GM18858 (cell line): Measurements from ENCODE around the gene LIN28A.
A peak's percentile ranks its signal among the peaks of the same experiment; 100 is the strongest.
"Not testable (repeated sequence)": the region's sequence is repeated elsewhere in the genome, so short reads cannot be mapped to it uniquely, and the experiment has no call there.

Experiments used
- ATAC-seq: cut with Tn5 transposase; IDR thresholded peaks from one replicate; pipeline ENCODE4 v1.9.1; 2021; ENCODE audit not compliant: unreplicated experiment

LIN28A gene, protein sequence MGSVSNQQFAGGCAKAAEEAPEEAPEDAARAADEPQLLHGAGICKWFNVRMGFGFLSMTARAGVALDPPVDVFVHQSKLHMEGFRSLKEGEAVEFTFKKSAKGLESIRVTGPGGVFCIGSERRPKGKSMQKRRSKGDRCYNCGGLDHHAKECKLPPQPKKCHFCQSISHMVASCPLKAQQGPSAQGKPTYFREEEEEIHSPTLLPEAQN

DNA sequence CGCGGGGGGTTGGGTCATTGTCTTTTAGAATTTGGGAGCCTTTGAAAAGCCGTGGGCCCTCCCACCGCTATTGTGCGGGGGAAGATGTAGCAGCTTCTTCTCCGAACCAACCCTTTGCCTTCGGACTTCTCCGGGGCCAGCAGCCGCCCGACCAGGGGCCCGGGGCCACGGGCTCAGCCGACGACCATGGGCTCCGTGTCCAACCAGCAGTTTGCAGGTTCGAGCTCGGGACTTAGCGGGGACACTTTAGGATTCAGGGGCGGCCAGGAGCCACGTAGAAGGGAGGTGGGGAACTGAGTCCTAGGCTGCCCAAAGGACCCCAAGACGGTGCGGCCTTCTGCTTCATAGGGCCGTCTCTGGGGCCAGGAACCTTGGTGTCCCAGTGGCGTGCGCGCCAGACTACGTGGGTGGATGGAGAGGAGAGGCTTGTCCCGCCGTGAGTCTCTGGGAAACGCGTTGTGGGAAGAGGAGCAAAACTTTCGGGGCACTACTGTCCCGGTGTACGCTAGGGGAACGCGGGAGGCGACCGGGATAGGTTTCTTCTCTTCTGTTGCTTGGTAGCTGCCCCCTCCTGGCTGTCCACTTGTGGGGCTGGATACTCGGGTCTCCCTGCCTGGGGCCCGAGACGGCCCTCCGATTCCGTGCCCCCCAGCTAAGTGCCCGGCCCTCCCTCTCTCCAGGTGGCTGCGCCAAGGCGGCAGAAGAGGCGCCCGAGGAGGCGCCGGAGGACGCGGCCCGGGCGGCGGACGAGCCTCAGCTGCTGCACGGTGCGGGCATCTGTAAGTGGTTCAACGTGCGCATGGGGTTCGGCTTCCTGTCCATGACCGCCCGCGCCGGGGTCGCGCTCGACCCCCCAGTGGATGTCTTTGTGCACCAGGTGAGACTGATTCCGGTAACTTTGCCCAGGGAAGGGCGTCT is at the start of gene LIN28A:
LIN28A (plus strand) TSS at position 112 of the 918 bp plus-strand sequence; CDS start at position 187, 75 bp downstream.
- no peak for ATAC-seq

- ATAC-seq: no peak
Measured at GRCh38 chr1:26361605-26362122, 49.0 kb upstream of the LIN28A start.

DNA sequence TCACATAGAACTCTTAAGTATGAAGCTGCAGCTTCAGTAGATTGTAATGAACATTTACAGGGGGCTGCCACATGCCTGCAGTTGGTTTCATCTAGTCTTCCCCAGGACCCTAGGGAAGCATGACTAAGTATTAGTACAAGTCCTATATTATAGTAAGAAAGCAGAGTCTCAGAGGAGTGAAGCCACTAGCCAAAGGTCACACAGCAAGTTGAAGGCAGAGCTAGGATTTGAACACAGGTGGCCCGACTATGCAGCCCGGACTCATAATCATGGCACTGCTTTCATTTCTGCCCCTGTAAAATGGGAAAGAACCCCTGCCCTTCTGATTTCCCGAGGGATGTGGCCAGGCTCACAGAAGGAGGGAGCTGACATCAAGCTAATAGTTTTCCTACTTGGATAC is 48.3 kb upstream of the LIN28A start:
- no peak for ATAC-seq

DNA sequence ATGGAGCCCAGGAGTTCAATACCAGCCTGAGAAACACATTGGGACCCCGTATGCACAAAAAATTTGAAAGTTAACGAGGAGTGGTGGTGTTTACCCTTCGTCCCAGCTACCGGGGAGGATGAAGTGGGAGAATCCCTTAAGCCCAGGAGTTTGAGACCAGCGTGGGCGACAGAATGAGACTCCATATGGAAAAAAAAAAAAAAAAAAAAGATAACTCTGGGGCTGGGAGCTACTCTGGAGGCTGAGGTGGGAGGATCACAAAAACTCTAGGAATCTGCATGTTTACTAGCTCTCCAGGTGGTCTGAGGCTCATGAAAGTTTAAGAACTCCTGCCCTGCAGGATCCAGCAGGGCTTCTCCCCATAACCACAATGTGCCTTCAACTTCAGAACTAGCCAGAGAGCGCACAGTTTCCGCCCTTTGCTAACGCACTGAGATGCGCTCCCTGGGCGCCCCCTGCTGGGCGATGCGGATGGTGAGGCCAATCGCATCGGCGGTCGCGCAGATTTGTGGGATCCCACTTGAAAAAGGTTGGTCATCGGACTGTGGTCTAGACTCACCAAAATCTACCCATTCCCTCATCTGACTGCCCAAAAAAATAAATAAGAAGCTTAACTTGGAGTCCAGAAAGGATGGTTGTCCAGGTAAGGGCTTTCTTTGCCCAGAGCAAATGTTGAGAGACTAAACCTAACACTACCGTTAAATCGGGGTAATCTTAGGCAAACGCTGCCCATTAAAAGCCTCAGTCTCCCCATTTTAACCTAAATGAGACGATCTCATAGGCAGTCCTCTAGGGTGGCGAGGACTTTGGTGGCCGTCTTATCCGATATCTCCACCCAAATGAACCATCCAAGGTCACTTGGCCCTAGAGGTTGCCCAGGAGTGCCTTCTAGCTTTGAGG is 46.8 kb upstream of the LIN28A start:
- no peak for ATAC-seq

DNA sequence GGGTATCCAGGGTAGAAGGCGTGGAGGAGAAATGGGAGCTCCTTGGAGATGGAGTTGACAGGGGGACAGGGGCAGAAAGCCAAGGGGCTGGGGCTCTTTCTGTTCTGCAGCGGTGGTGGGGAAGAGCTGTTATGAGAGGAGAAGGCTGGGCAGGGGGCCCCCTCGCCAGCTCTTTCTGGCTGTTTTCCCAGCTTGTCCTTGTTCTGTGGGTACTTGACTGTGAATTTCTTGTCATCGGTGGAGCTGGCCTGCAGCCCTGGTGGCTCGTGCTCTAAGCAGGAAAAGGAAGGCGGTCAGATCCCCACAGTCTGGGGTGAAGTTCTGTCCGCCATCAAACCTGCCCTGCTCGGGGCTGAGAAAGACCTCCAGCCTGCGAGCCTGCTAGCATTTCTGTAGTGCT is 45.7 kb upstream of the LIN28A start:
- no peak for ATAC-seq

- no peak for ATAC-seq
Measured at GRCh38 chr1:26367441-26367840, 43.2 kb upstream of the LIN28A start.

- no peak for ATAC-seq
Measured at GRCh38 chr1:26368006-26368405, 42.6 kb upstream of the LIN28A start.

DNA sequence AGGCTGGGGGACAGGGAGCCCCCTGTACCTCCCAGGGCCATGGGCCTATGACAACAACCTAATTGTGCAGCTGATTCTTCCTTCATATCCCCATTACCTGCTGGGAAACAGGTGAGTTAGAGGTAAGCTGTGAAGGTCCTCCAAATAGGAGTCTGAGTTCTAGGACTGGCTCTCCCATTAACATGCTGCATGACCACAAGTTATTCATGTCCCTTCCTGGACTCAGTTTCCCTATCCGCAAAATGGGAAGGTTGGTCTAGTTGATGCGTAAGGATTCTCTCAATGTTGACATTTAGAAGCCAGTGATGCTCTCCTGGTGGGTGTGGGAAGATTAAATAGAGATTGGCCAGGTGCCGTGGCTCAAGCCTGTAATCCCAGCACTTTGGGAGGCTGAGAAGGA is 42.1 kb upstream of the LIN28A start:
- ATAC-seq: no peak

- ATAC-seq: no peak
Measured at GRCh38 chr1:26370591-26371382, 39.8 kb upstream of the LIN28A start.

- no peak for ATAC-seq
Measured at GRCh38 chr1:26372039-26372438, 38.6 kb upstream of the LIN28A start.

DNA sequence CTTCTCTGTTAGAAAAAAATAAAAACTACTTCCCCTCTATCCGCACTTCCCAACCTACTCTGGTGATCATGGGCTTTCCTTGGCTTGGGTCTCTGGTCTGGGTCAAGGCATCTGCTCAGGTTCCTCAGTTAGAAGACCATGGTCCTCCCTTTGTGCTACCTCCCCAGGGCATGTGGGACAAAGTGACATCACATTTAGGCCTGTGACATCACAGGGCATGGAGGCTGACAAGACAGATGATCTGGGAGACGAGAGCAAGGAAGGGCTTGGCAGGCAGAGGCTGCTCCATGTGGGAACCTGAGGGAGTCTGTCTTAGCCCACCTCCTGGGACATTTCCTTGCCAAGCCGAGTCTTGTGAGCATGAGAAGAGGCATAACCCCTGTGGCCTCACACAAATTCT is 38.0 kb upstream of the LIN28A start, which contains the start of gene ZNF683:
ZNF683 (minus strand) TSS at position 140 of the 400 bp plus-strand sequence. CDS start 4,179 bp downstream, outside the sequence.
- ATAC-seq: not testable (repeated sequence)

DNA sequence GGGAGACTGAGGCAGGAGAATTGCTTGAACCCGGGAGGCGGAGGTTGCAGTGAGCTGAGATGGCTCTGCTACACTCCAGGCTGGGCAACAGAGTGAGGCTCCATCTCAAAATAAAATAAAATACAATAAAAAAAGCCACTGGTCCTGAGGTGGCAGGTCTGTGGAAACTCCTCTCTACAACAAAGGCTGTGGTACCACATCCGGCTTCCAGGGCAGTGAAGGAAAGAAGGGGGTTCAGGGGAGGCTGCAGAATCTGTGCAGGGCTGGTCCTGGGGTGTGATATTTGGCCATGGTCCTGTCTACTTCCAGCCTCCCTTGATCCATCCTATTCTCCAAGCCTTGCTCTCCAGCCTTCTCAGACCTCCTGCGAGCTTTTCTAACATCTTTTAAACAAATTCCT is 37.3 kb upstream of the LIN28A start:
- no peak for ATAC-seq

GRCh38 chr1:26373789-26374188 is 36.8 kb upstream of the LIN28A start:
- no peak for ATAC-seq

DNA sequence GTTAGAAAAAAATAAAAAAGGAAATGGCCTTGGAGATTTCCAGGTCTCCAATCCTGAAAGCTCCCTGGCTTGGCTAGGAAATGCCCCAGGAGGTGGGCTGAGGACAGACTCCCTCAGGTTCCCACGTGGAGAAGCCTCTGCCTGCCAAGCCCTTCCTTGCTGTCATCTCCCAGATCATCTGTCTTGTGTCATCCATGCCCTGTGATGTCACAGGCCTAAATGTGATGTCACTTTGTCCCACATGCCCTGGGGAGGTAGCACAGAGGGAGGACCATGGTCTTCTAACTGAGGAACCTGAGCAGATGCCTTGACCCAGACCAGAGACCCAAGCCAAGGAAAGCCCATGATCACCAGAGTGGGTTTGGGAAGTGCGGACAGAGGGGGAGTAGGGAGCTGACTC is 36.3 kb upstream of the LIN28A start:
- not testable (repeated sequence) for ATAC-seq

DNA sequence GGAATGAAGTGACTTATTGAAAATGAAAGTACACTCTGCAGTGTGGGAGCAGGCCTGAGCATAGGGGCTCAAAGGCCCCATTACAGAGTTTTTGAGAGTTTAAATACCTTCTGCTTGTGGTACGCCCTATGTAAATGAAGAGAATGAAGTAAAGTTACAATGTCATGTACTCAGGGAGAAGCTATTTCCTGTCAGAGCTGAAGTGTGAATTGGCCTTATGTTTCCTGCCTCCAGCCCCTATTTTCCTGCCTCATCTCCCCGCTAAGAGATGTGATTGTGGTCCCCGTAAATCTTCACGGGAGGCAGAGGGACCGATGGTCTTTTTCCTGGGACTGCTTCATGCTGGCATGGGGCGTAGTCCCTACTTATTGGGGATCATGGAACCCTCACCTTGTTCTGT is 35.5 kb upstream of the LIN28A start:
- no peak for ATAC-seq

- ATAC-seq: no peak
Measured at GRCh38 chr1:26376050-26376449, 34.6 kb upstream of the LIN28A start.

DNA sequence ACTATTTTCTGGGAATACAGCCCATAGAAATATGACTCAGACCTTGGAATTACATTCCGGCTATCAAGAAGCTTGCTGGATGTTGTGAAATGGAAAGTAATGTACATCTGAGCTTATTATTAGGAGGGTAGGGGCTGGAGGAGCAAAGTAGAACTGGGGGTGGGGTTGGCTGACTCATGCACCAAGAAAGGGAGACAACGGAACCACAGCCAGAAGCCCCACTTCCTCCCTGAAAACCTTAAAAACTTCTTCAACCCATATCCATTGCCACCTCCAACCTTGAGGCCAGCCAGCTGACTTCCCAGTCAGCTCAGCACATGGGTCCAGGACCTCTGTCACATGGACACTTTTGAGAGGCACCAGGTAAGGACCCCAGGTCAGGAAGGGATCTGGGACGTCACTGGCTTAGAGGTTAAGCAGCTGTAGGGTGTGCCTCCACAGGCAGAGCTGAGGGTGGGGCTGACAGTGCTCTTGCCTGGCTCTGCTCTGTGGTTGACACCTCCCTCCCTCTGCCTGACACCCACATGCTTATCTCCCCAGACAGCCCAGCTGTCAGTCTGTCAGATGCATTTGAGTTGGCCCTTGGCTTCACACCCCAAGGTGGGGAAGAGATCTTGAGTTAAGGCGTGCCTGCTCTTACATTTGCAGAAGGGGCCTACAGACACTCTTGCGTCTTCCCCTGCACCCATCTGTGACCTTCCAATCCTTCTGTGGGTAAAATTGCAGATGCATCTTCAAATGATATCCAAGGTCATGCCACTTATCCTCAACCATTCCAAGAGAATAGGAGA is 32.3 kb upstream of the LIN28A start:
- peak; percentile 65 for ATAC-seq

GRCh38 chr1:26378879-26379251 is 31.8 kb upstream of the LIN28A start:
- ATAC-seq: no peak

DNA sequence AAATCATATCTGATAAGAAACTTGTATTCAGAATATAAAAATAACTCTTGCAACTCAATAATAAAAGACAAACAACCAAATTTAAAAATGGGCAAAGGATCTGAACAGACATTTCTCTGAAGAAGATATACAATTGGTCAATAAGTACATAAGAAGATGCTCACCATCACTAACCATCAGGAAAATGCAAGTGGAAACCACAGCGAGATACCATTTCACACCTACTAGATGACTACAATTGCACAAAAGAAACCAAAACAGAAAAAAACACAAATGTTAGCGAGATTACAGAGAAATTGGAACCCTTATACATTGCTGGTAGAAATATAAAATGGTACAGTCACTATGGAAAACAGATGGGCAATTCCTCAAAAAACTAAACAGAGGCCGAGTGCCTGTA is 26.5 kb upstream of the LIN28A start:
- ATAC-seq: no peak
